K562 (cell line): ENCODE data around the gene BRPF1. TPM values are rescaled to one million over a fixed set of nuclear protein-coding genes. Genes with fewer than 3 reads are reported as not detected.

Experiments used
- ATAC-seq: fragments of 200-7000 bp; cut with Tn5 transposase; 3 replicates; pipeline ENCODE4 v1.9.1; 2020; ENCODE audit warnings: moderate library complexity
- BruUV-seq: library from RNA; stranded (reverse); fragments of 400-500 nt; replicated peaks from 2 replicates; lab custom pipeline; 2021; lab: Mats Ljungman, UMichigan
- CTCF ChIA-PET: fragments of 300-600 bp; formaldehyde crosslinking; extraction: SDS; loops from one replicate; lab custom pipeline; 2021; ENCODE audit warnings: low intra/inter-chr PET ratio; lab: Yijun Ruan, JAX
- POLR2A ChIA-PET: fragments of 300-600, 350-650 bp; sonication (Branson Sonifier 250); formaldehyde crosslinking; extraction: SDS; loops from one replicate; lab custom pipeline; 2021; ENCODE audit warnings: antibody characterized with exemption, inconsistent platforms; lab: Yijun Ruan, JAX
- DNase-seq, 4 experiments: peaks; one replicate each; pipeline versions ENCODE4 v3.0.0 to v3.0.0-alpha.2; 2011 to 2018; ENCODE audit warnings: low spot score in 3 of 4, mixed read lengths in 3 of 4; ENCODE audit errors: extremely low read depth in 1 of 4
- FAIRE-seq: peaks from 2 replicates; lab custom pipeline; 2011; peaks lifted over from hg19 to GRCh38; lab: Jason Lieb, UNC
- H2AFZ ChIP-seq: 2 replicates; pipeline ENCODE4 v1.6.0; 2011; ENCODE audit warnings: low read depth, low read length, control low read depth, inconsistent platforms
- H3K27ac ChIP-seq: fragments of 200-600 bp; 3 replicates; pipeline ENCODE4 v1.8.0; 2011; ENCODE audit warnings: low read depth, mild to moderate bottlenecking, control low read depth, inconsistent platforms, low read length, moderate library complexity, mixed read lengths; ENCODE audit errors: extremely low read depth
- H3K27me3 ChIP-seq, 2 experiments: fragments of 300-600 bp in 1 of 2; 2 replicates in 1 of 2; 3 replicates in 1 of 2; pipeline versions ENCODE4 v1.6.0 to v1.8.0; 2011; ENCODE audit warnings: inconsistent platforms in 2 of 2, low read length in 2 of 2, mild to moderate bottlenecking in 1 of 2, mixed read lengths in 1 of 2, moderate library complexity in 1 of 2; ENCODE audit not compliant: control insufficient read depth in 2 of 2, insufficient read depth in 2 of 2
- H3K36me3 ChIP-seq: fragments of 300-600 bp; 3 replicates; pipeline ENCODE4 v1.8.0; 2011; ENCODE audit warnings: mild to moderate bottlenecking, low read length, inconsistent platforms; ENCODE audit not compliant: control insufficient read depth, insufficient read depth
- H3K4me1 ChIP-seq, 2 experiments: fragments of 200-600 bp in 1 of 2; replicated peaks in 1 of 2; 2 replicates in 1 of 2; 3 replicates in 1 of 2; pipeline versions ENCODE4 v1.5.1 to v1.8.0; 2011; ENCODE audit warnings: inconsistent platforms in 2 of 2, low read length in 2 of 2, mild to moderate bottlenecking in 1 of 2, mixed read lengths in 1 of 2, moderate library complexity in 1 of 2; ENCODE audit not compliant: control insufficient read depth in 2 of 2, insufficient read depth in 2 of 2
- H3K4me2 ChIP-seq: 2 replicates; pipeline ENCODE4 v1.6.1; 2011; ENCODE audit warnings: low read length, control low read depth, inconsistent platforms, mixed read lengths; ENCODE audit not compliant: insufficient read depth
- H3K4me3 ChIP-seq: fragments of 200-600 bp; sonication (generic), shearing (Covaris generic); 2 replicates; pipeline ENCODE4 v1.5.1; 2016; ENCODE audit warnings: control low read depth, inconsistent platforms
- H3K79me2 ChIP-seq: fragments of 200-600 bp; 3 replicates; pipeline ENCODE4 v1.8.0; 2011; ENCODE audit warnings: low read length, inconsistent platforms; ENCODE audit not compliant: control insufficient read depth, insufficient read depth
- H3K9ac ChIP-seq, 2 experiments: 2 replicates each; pipeline versions ENCODE4 v1.6.0 to v1.6.1; 2011; ENCODE audit warnings: low read depth in 2 of 2, low read length in 2 of 2, control low read depth in 1 of 2, inconsistent platforms in 1 of 2, mild to moderate bottlenecking in 1 of 2, mixed read lengths in 1 of 2; ENCODE audit not compliant: insufficient read depth in 1 of 2
- H3K9me1 ChIP-seq: one replicate; pipeline ENCODE4 v1.6.0; 2011; ENCODE audit warnings: inconsistent platforms, mild to moderate bottlenecking, low read length, moderate library complexity; ENCODE audit not compliant: control insufficient read depth, insufficient read depth
- H3K9me3 ChIP-seq: replicated peaks from 2 replicates; pipeline ENCODE4 v1.5.1; 2011; ENCODE audit warnings: low read depth, low read length, inconsistent platforms; ENCODE audit not compliant: control insufficient read depth, insufficient read depth
- H4K20me1 ChIP-seq: replicated peaks from 2 replicates; pipeline ENCODE4 v1.6.1; 2011; ENCODE audit warnings: low read length, inconsistent platforms, mixed read lengths; ENCODE audit not compliant: control insufficient read depth, insufficient read depth
- CBFA2T2 ChIP-seq: fragments of 450-650 bp; conservative IDR thresholded peaks from 2 replicates; pipeline ENCODE4 v1.6.1; 2017; ENCODE audit warnings: mild to moderate bottlenecking
- ERF ChIP-seq: fragments of 450-650 bp; formaldehyde crosslinking; IDR thresholded peaks from 2 replicates; pipeline ENCODE4 v1.4.0; 2020; ENCODE audit warnings: mild to moderate bottlenecking, mixed read lengths
- FOXJ2 ChIP-seq: fragments of 200-800 bp; sonication (Bioruptor generic); IDR thresholded peaks from 2 replicates; pipeline ENCODE4 v1.6.1; 2016; ENCODE audit warnings: missing genetic modification characterization, missing compliant biosample characterization
- HLTF ChIP-seq: fragments of 450-650 bp; IDR thresholded peaks from 2 replicates; pipeline ENCODE4 v1.6.1; 2016
- HSF4 ChIP-seq: fragments of 250-450 bp; sonication (Bioruptor Pico); IDR thresholded peaks from 2 replicates; pipeline ENCODE4 v2.1.2; 2022; ENCODE audit warnings: mild to moderate bottlenecking, moderate library complexity, borderline replicate concordance
- JUND ChIP-seq, 2 experiments: IDR thresholded peaks; 2 replicates in 1 of 2; 3 replicates in 1 of 2; pipeline ENCODE4 v1.6.1; 2011; ENCODE audit warnings: borderline replicate concordance in 2 of 2, low read depth in 2 of 2, low read length in 2 of 2, improper control_type of control experiment in 1 of 2, missing biosample characterization in 1 of 2, missing genetic modification characterization in 1 of 2, missing genetic modification reagents in 1 of 2
- LARP7 ChIP-seq: fragments of 450-650 bp; IDR thresholded peaks from 2 replicates; pipeline ENCODE4 v1.6.1; 2016
- MAFF ChIP-seq: IDR thresholded peaks from 2 replicates; pipeline ENCODE4 v1.6.1; 2012; ENCODE audit warnings: low read length, improper control_type of control experiment
- NR3C1 ChIP-seq: sonication (generic); formaldehyde crosslinking; IDR thresholded peaks from 2 replicates; pipeline ENCODE4 v1.8.1; 2022; ENCODE audit warnings: missing genetic modification reagents
- PHF20 ChIP-seq: fragments of 450-650 bp; IDR thresholded peaks from 2 replicates; pipeline ENCODE4 v1.6.1; 2018; ENCODE audit not compliant: partially characterized antibody
- SMARCC2 ChIP-seq: fragments of 450-650 bp; IDR thresholded peaks from 2 replicates; pipeline ENCODE4 v1.6.1; 2017; ENCODE audit warnings: antibody characterized with exemption, moderate library complexity, mild to moderate bottlenecking, low read depth
- SRSF3 ChIP-seq: fragments of 200-400 bp; formaldehyde crosslinking; IDR thresholded peaks from 2 replicates; pipeline ENCODE4 v1.6.1; 2016; ENCODE audit warnings: mild to moderate bottlenecking, low read length, moderate library complexity; ENCODE audit not compliant: insufficient read depth
- TAF1 ChIP-seq: IDR thresholded peaks from 2 replicates; pipeline ENCODE4 v1.6.1; 2011; ENCODE audit warnings: mild to moderate bottlenecking, low read length, moderate library complexity; ENCODE audit not compliant: insufficient read depth, control insufficient read depth, severe bottlenecking; ENCODE audit errors: extremely low read depth
- ZBTB5 ChIP-seq: fragments of 450-650 bp; IDR thresholded peaks from 2 replicates; pipeline ENCODE4 v1.6.1; 2017; ENCODE audit warnings: antibody characterized with exemption
- ZBTB8A ChIP-seq: fragments of 450-650 bp; IDR thresholded peaks from 2 replicates; pipeline ENCODE4 v1.6.1; 2018; ENCODE audit warnings: mild to moderate bottlenecking, moderate library complexity; ENCODE audit not compliant: partially characterized antibody
- ZKSCAN1 ChIP-seq: fragments of 150-350 bp; IDR thresholded peaks from 2 replicates; pipeline ENCODE4 v1.6.1; 2016; ENCODE audit warnings: low read depth, low read length
- ZNF444 ChIP-seq: fragments of 250-450 bp; sonication (Bioruptor Pico); IDR thresholded peaks from 2 replicates; pipeline ENCODE4 v1.4.0; 2020; ENCODE audit warnings: mild to moderate bottlenecking, moderate library complexity
- ZNF717 ChIP-seq: fragments of 250-450 bp; sonication (Bioruptor Pico); IDR thresholded peaks from 2 replicates; pipeline ENCODE4 v1.5.0; 2021
- ZNF830 ChIP-seq: fragments of 250-450 bp; sonication (Bioruptor Pico); IDR thresholded peaks from 2 replicates; pipeline ENCODE4 v1.5.0; 2021; ENCODE audit warnings: mild to moderate bottlenecking
- WGBS: fragments of 100-300 bp; shearing (Covaris generic); methylation state at CpG from one replicate; pipeline ENCODE4 v1.1.6; 2016; ENCODE audit warnings: low coverage, mixed read lengths; ENCODE audit not compliant: insufficient coverage; ENCODE audit errors: missing lambda C conversion rate; 5-methylcytosine and 5-hydroxymethylcytosine counted together
- in situ Hi-C: fragments of 300-500 bp; cut with MboI; formaldehyde crosslinking; loops from 4 replicates; pipeline ENCODE4 v1.15.0; 2018; ENCODE audit warnings: inconsistent platforms, mixed read lengths
- intact Hi-C: fragments of 100-400 bp; cut with micrococcal nuclease; formaldehyde crosslinking; loops from 2 replicates; pipeline ENCODE4 v1.14.2; 2022
- polyA plus RNA-seq, 8 experiments: library from polyadenylated mRNA; depleted of rRNA in 4 of 8; stranded (reverse) in 5 of 8; unstranded in 3 of 8; fragments of >200 nt; fragmentation: Nextera tagmentation in 2 of 8; fragmentation: Illumina TruSeq in 1 of 8; extraction: Ambion mirVana in 2 of 8; extraction: Trizol in 1 of 8; gene quantifications; 2 replicates each; pipeline versions ENCODE4 v1.2.1 to v1.2.3, GENCODE V29; 2011 to 2014; ENCODE audit warnings: inconsistent platforms in 1 of 8, missing spikeins in 1 of 8
- total RNA-seq, 7 experiments: library from RNA; depleted of rRNA in 6 of 7; stranded (reverse); fragments of >200 nt in 6 of 7; fragmentation: Illumina TruSeq in 2 of 7; extraction: Trizol in 2 of 7; gene quantifications; 2 replicates each; pipeline versions ENCODE4 v1.2.1 to v1.2.3, GENCODE V29; 2011 to 2021; ENCODE audit warnings: low replicate concordance in 1 of 7
- TF ChIP-seq, protein P1 (sequence below): fragments of 450-650 bp; IDR thresholded peaks from 2 replicates; pipeline ENCODE4 v1.7.1; 2018; ENCODE audit warnings: mild to moderate bottlenecking, low read depth; ENCODE audit not compliant: partially characterized antibody

The BRPF1 gene
- total and polyA plus RNA-seq, 9 of the 15 experiments (the other 6 are each of a cell fraction or from before 2014, with no cell fraction given): 1.1 to 40.2 (median 23.5) TPM

- CTCF ChIA-PET: interaction anchor here (0.6 kb wide), 1 partner anchor 1102 kb away, joined by 4 read pairs; no protein-coding TSS in a partner anchor
- TF ChIP-seq SMARCC2 (no peak), SRSF3 (no peak), MAFF (no peak), NR3C1 (CRISPR knock-in tag) (no peak), HSF4 (CRISPR knock-in tag) (no peak), ZKSCAN1 (peak; percentile 96), ZNF717 (CRISPR knock-in tag) (no peak), HLTF (no peak), JUND (IDR thresholded peaks at IDR 0.05; ENCODE audit: borderline replicate concordance, low read depth, low read length) (no peak), JUND (tag; IDR thresholded peaks at IDR 0.05; ENCODE audit: borderline replicate concordance, low read depth, low read length) (no peak), ZBTB8A (no peak), ZBTB5 (no peak), TAF1 (no peak), PHF20 (no peak), ZNF830 (no peak), ERF (no peak), ZNF444 (CRISPR knock-in tag) (no peak), FOXJ2 (peak; percentile 75; the same call in 1 of the 2 replicates), CBFA2T2 (0 out of 2 replicates have a peak, but pooled peaks have one; percentile 9), LARP7 (no peak)
- TF ChIP-seq, protein P1, sequence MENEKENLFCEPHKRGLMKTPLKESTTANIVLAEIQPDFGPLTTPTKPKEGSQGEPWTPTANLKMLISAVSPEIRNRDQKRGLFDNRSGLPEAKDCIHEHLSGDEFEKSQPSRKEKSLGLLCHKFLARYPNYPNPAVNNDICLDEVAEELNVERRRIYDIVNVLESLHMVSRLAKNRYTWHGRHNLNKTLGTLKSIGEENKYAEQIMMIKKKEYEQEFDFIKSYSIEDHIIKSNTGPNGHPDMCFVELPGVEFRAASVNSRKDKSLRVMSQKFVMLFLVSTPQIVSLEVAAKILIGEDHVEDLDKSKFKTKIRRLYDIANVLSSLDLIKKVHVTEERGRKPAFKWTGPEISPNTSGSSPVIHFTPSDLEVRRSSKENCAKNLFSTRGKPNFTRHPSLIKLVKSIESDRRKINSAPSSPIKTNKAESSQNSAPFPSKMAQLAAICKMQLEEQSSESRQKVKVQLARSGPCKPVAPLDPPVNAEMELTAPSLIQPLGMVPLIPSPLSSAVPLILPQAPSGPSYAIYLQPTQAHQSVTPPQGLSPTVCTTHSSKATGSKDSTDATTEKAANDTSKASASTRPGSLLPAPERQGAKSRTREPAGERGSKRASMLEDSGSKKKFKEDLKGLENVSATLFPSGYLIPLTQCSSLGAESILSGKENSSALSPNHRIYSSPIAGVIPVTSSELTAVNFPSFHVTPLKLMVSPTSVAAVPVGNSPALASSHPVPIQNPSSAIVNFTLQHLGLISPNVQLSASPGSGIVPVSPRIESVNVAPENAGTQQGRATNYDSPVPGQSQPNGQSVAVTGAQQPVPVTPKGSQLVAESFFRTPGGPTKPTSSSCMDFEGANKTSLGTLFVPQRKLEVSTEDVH: no peak
Observed at GRCh38 chr3:9781978-9782603, 50.6 kb downstream of the BRPF1 start.

More at GRCh38 chr3:9781978-9782603, 50.6 kb downstream of the BRPF1 start:
- no peaks in the 10 kb centered on the region for H3K9me1 ChIP-seq
- H3K79me2 ChIP-seq: no peaks in the 10 kb centered on the region
- no peaks in the 10 kb centered on the region for H4K20me1 ChIP-seq
- BruUV-seq: no TSS peak
- no peaks in the 10 kb centered on the region for H3K27me3 ChIP-seq
- H3K4me2 ChIP-seq: no peak overlapping the region
- intact Hi-C loops (loop anchor here (5.0 kb wide), 1 partner anchor 150 kb away; the partner anchor contains the start of gene CRELD1), in situ Hi-C loops (no loop called here)
- H3K4me3 ChIP-seq: no peak overlapping the region
- FAIRE-seq: no peak
- H3K36me3 ChIP-seq: peaks cover 55% of the 10 kb centered on the region
- H3K9ac ChIP-seq: no peak overlapping the region; a peak in 1 of 4 replicates
- POLR2A ChIA-PET: interaction anchor here (0.8 to 3.1 kb wide), 6 partner anchors 8 to 32 kb away, joined by 3 to 21 read pairs (median 6); partner anchors contain the start of genes ARPC4 and OGG1
- 67% methylated on average over 3 of the region's 3 CpGs for WGBS
- H3K9me3 ChIP-seq: no peaks in the 10 kb centered on the region
- H3K4me1 ChIP-seq: peaks cover 33% of the 10 kb centered on the region in 2 experiments
- no peak for ATAC-seq
- no peak overlapping the region for H3K27ac ChIP-seq
- no peak overlapping the region for H2AFZ ChIP-seq
- DNase-seq: no peak
